IMR-90 (cell line): Measurements from ENCODE around the gene TMEM135. TPM values are rescaled to one million over a fixed set of nuclear protein-coding genes. Genes with fewer than 3 reads are reported as not detected.

Experiments used
- ATAC-seq: fragments of 200-7000 bp; cut with Tn5 transposase; 2 replicates; pipeline ENCODE4 v1.9.1; 2020; ENCODE audit warnings: low read depth, mild to moderate bottlenecking, moderate library complexity
- BruUV-seq: library from RNA; stranded (reverse); fragments of 400-500 nt; replicated peaks from 2 replicates; lab custom pipeline; 2021; lab: Mats Ljungman, UMichigan
- CTCF ChIA-PET: fragments of 300-600 bp; formaldehyde crosslinking; extraction: SDS; loops from one replicate; lab custom pipeline; 2021; ENCODE audit warnings: antibody characterized with exemption; lab: Yijun Ruan, JAX
- POLR2A ChIA-PET: fragments of 300-600 bp; sonication (Branson Sonifier 250); formaldehyde crosslinking; loops from one replicate; lab custom pipeline; 2022; ENCODE audit warnings: antibody characterized with exemption; ENCODE audit not compliant: unreplicated experiment; lab: Charles Lee
- DNase-seq: peaks from one replicate; pipeline ENCODE4 v3.0.0; 2013
- H2AFZ ChIP-seq: replicated peaks from 2 replicates; pipeline ENCODE3; 2013; ENCODE audit warnings: low read length, mild to moderate bottlenecking; ENCODE audit not compliant: poor library complexity
- H2AK5ac ChIP-seq: 2 replicates; pipeline ENCODE4 v1.6.1; 2013; ENCODE audit warnings: low read depth, low read length, inconsistent platforms
- H2AK9ac ChIP-seq: replicated peaks from 2 replicates; pipeline ENCODE3; 2013; ENCODE audit warnings: mild to moderate bottlenecking, low read depth, low read length, moderate library complexity; ENCODE audit not compliant: poor library complexity
- H2BK120ac ChIP-seq: 2 replicates; pipeline ENCODE4 v1.6.1; 2013; ENCODE audit warnings: low read depth, low read length, inconsistent platforms
- H2BK15ac ChIP-seq: 3 replicates; pipeline ENCODE4 v1.6.1; 2013; ENCODE audit warnings: low read depth, low read length, inconsistent platforms
- H2BK20ac ChIP-seq: 2 replicates; pipeline ENCODE4 v1.6.1; 2013; ENCODE audit warnings: low read depth, mild to moderate bottlenecking, inconsistent platforms, low read length, moderate library complexity
- H2BK5ac ChIP-seq: 2 replicates; pipeline ENCODE4 v1.6.1; 2013; ENCODE audit warnings: mild to moderate bottlenecking, low read depth, low read length, inconsistent platforms; ENCODE audit not compliant: poor library complexity, severe bottlenecking
- H3K14ac ChIP-seq: replicated peaks from 2 replicates; pipeline ENCODE4 v1.6.1; 2013; ENCODE audit warnings: low read depth, low read length, inconsistent platforms
- H3K18ac ChIP-seq: 2 replicates; pipeline ENCODE4 v1.6.1; 2013; ENCODE audit warnings: low read depth, low read length, control low read depth
- H3K23ac ChIP-seq: 2 replicates; pipeline ENCODE4 v1.6.1; 2013; ENCODE audit warnings: low read depth, low read length, inconsistent platforms
- H3K27ac ChIP-seq: 2 replicates; pipeline ENCODE4 v1.5.1; 2013; ENCODE audit warnings: mild to moderate bottlenecking, control low read depth, low read length; ENCODE audit not compliant: insufficient read depth
- H3K27me3 ChIP-seq: 2 replicates; pipeline ENCODE4 v1.6.1; 2013; ENCODE audit warnings: low read length; ENCODE audit not compliant: control insufficient read depth, insufficient read depth
- H3K36me3 ChIP-seq: 2 replicates; pipeline ENCODE4 v1.6.1; 2013; ENCODE audit warnings: low read length, mixed read lengths; ENCODE audit not compliant: control insufficient read depth, insufficient read depth
- H3K4ac ChIP-seq: 2 replicates; pipeline ENCODE4 v1.6.1; 2013; ENCODE audit warnings: low read depth, low read length, inconsistent platforms
- H3K4me1 ChIP-seq: 2 replicates; pipeline ENCODE4 v1.6.1; 2013; ENCODE audit warnings: low read length, mixed read lengths; ENCODE audit not compliant: control insufficient read depth, insufficient read depth
- H3K4me2 ChIP-seq: 2 replicates; pipeline ENCODE4 v1.6.1; 2013; ENCODE audit warnings: low read depth, mild to moderate bottlenecking, control low read depth, low read length, moderate library complexity
- H3K4me3 ChIP-seq: 2 replicates; pipeline ENCODE4 v1.5.1; 2013; ENCODE audit warnings: low read depth, mild to moderate bottlenecking, control low read depth, low read length, moderate library complexity; ENCODE audit not compliant: insufficient read depth
- H3K56ac ChIP-seq: 2 replicates; pipeline ENCODE4 v1.6.1; 2013; ENCODE audit warnings: low read length, inconsistent platforms; ENCODE audit not compliant: insufficient read depth; ENCODE audit errors: extremely low read depth
- H3K79me1 ChIP-seq, 2 experiments: 2 replicates each; pipeline ENCODE4 v1.6.1; 2013; ENCODE audit warnings: low read length in 2 of 2, inconsistent platforms in 1 of 2, low read depth in 1 of 2
- H3K9ac ChIP-seq: 2 replicates; pipeline ENCODE4 v1.6.1; 2013; ENCODE audit warnings: low read depth, low read length, control low read depth
- H3K9me1 ChIP-seq: 2 replicates; pipeline ENCODE4 v1.6.1; 2013; ENCODE audit warnings: low read length, inconsistent platforms; ENCODE audit not compliant: insufficient read depth
- H3K9me3 ChIP-seq: 2 replicates; pipeline ENCODE4 v1.6.1; 2013; ENCODE audit warnings: low read length; ENCODE audit not compliant: control insufficient read depth, insufficient read depth
- H4K20me1 ChIP-seq: 2 replicates; pipeline ENCODE4 v1.6.1; 2013; ENCODE audit warnings: low read length, inconsistent platforms; ENCODE audit not compliant: insufficient read depth
- H4K5ac ChIP-seq: 2 replicates; pipeline ENCODE4 v1.6.1; 2013; ENCODE audit warnings: mild to moderate bottlenecking, low read depth, low read length, control low read depth
- H4K8ac ChIP-seq, 2 experiments: 2 replicates each; pipeline ENCODE4 v1.6.1; 2013; ENCODE audit warnings: low read depth in 2 of 2, low read length in 2 of 2, control low read depth in 1 of 2, inconsistent platforms in 1 of 2
- H4K91ac ChIP-seq: 2 replicates; pipeline ENCODE4 v1.6.1; 2013; ENCODE audit warnings: low read depth, low read length, inconsistent platforms; ENCODE audit not compliant: insufficient read depth
- BHLHE40 ChIP-seq: fragments of 150-350 bp; IDR thresholded peaks from 2 replicates; pipeline ENCODE4 v1.6.1; 2016; ENCODE audit warnings: mild to moderate bottlenecking, low read depth, low read length
- CEBPB ChIP-seq: IDR thresholded peaks from 2 replicates; pipeline ENCODE4 v1.6.1; 2012; ENCODE audit warnings: low read depth, low read length, improper control_type of control experiment
- CHD1 ChIP-seq: IDR thresholded peaks from 2 replicates; pipeline ENCODE4 v1.6.1; 2012; ENCODE audit warnings: low read depth, low read length, improper control_type of control experiment
- FOS ChIP-seq: fragments of 150-350 bp; IDR thresholded peaks from 2 replicates; pipeline ENCODE4 v1.6.1; 2016; ENCODE audit warnings: low read depth, low read length
- MAZ ChIP-seq: IDR thresholded peaks from 2 replicates; pipeline ENCODE4 v1.6.1; 2012; ENCODE audit warnings: low read depth, mild to moderate bottlenecking, low read length, improper control_type of control experiment, moderate library complexity, borderline replicate concordance
- MXI1 ChIP-seq: IDR thresholded peaks from 2 replicates; pipeline ENCODE4 v1.6.1; 2012; ENCODE audit warnings: low read depth, mild to moderate bottlenecking, low read length, moderate library complexity, borderline replicate concordance
- NFE2L2 ChIP-seq: fragments of 150-350 bp; IDR thresholded peaks from 2 replicates; pipeline ENCODE4 v1.6.1; 2016; ENCODE audit warnings: low read depth, mild to moderate bottlenecking, low read length
- POLR2A ChIP-seq: IDR thresholded peaks from 2 replicates; pipeline ENCODE4 v1.6.1; 2012; ENCODE audit warnings: mild to moderate bottlenecking, low read depth, low read length
- RAD21 ChIP-seq: IDR thresholded peaks from 2 replicates; pipeline ENCODE4 v1.6.1; 2012; ENCODE audit warnings: low read length, improper control_type of control experiment
- RCOR1 ChIP-seq: IDR thresholded peaks from 2 replicates; pipeline ENCODE4 v1.6.1; 2012; ENCODE audit warnings: mild to moderate bottlenecking, low read length, improper control_type of control experiment; ENCODE audit not compliant: insufficient replicate concordance
- SMC3 ChIP-seq: fragments of 150-350 bp; IDR thresholded peaks from 2 replicates; pipeline ENCODE4 v1.6.1; 2016; ENCODE audit warnings: low read depth, mild to moderate bottlenecking, antibody characterized with exemption, low read length, moderate library complexity
- WGBS, 2 experiments: methylation state at CpG; one replicate each; pipeline versions ENCODE4 v1.1.5 to v1.1.7; 2013; ENCODE audit warnings: missing lambda C conversion rate in 2 of 2; ENCODE audit not compliant: insufficient read length in 1 of 2; ENCODE audit errors: extremely low coverage in 2 of 2; 5-methylcytosine and 5-hydroxymethylcytosine counted together
- dilution Hi-C: fragments of 300-500 bp; cut with HindIII; formaldehyde crosslinking; loops from one replicate; pipeline ENCODE4 v1.14.3; 2018; ENCODE audit warnings: low sequenced_read_pairs; ENCODE audit not compliant: unreplicated experiment
- in situ Hi-C: fragments of 300-500 bp; cut with MboI; formaldehyde crosslinking; loops from 3 replicates; pipeline ENCODE4 v1.14.3; 2019; ENCODE audit warnings: low sequenced_read_pairs, inconsistent platforms, mixed read lengths
- intact Hi-C: fragments of 100-400 bp; cut with micrococcal nuclease; formaldehyde crosslinking; loops from 2 replicates; pipeline ENCODE4 v1.10.0; 2022
- polyA plus RNA-seq, 3 experiments: library from polyadenylated mRNA; depleted of rRNA; stranded (reverse); fragments of >200 nt; gene quantifications; 2 replicates each; pipeline ENCODE4 v1.2.3, GENCODE V29; 2012; ENCODE audit warnings: low replicate concordance in 1 of 3
- total RNA-seq: library from RNA; depleted of rRNA; stranded (reverse); fragments of >200 nt; gene quantifications from 2 replicates; pipeline ENCODE4 v1.2.3, GENCODE V29; 2012
- TF ChIP-seq, protein P1 (sequence below): fragments of 150-350 bp; IDR thresholded peaks from 2 replicates; pipeline ENCODE4 v1.6.1; 2016; ENCODE audit warnings: low read depth, mild to moderate bottlenecking, low read length, moderate library complexity, borderline replicate concordance
- TF ChIP-seq, protein P2 (sequence below): conservative IDR thresholded peaks from 2 replicates; pipeline ENCODE4 v1.5.1; 2012; ENCODE audit warnings: mild to moderate bottlenecking, low read depth, low read length, improper control_type of control experiment

Gene TMEM135
- total and polyA plus RNA-seq, 2 of the 4 experiments (the other 2 are of a cell fraction) = 3.9 to 5.9 TPM

DNA sequence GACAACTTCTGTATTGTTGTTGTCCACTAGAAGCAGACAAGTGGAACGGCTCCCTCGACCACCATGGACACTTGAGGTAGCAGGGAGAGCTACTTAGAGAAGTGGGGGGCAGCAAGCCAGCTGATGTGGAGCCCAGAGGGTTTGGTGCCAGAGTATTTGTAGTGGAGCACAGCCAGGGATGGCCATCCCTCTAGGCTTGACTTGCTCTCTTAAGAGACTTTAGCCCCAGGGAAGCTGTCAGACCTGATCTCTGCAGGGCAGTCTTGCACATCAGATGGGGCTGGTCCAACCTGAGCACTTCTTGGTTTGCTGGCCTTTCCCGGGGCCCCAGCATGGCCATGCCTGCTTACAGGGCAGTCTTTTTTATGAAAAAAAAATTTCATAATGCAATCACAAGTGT lies 15.0 kb upstream of the TMEM135 start:
- H4K91ac ChIP-seq = no peak overlapping the region
- no peak overlapping the region for H2BK15ac ChIP-seq
- no peak overlapping the region for H4K5ac ChIP-seq
- H3K56ac ChIP-seq = no peak overlapping the region
- no peak overlapping the region for H4K8ac ChIP-seq
- no peak overlapping the region for H3K9ac ChIP-seq
- H3K18ac ChIP-seq = no peak overlapping the region
- H2AK9ac ChIP-seq = no peak overlapping the region
- H3K27me3 ChIP-seq = no peaks in the 10 kb centered on the region; the same call in 1 of the 2 replicates
- intact Hi-C loops (no loop called here), dilution Hi-C loops (no loop called here), in situ Hi-C loops (no loop called here)
- DNase-seq = no peak
- H2AK5ac ChIP-seq = no peak overlapping the region
- WGBS, 2 experiments = no CpG with 5 or more reads among the region's 3 CpGs
- H3K27ac ChIP-seq = no peak overlapping the region
- peaks cover 9% of the 10 kb centered on the region for H3K9me1 ChIP-seq
- H3K79me1 ChIP-seq = no peaks in the 10 kb centered on the region
- no peak overlapping the region for H3K14ac ChIP-seq
- CTCF ChIA-PET = no interaction called here
- H2BK5ac ChIP-seq = no peak overlapping the region
- no peaks in the 10 kb centered on the region for H4K20me1 ChIP-seq
- no peak for ATAC-seq
- H3K9me3 ChIP-seq = no peaks in the 10 kb centered on the region
- POLR2A ChIA-PET = no interaction called here
- H2BK20ac ChIP-seq = no peak overlapping the region
- TF ChIP-seq BHLHE40 (no peak), CHD1 (no peak), RCOR1 (no peak), CEBPB (no peak), RAD21 (no peak), SMC3 (no peak), POLR2A (no peak), NFE2L2 (no peak), MXI1 (no peak), FOS (no peak), MAZ (no peak)
- TF ChIP-seq, protein P1, sequence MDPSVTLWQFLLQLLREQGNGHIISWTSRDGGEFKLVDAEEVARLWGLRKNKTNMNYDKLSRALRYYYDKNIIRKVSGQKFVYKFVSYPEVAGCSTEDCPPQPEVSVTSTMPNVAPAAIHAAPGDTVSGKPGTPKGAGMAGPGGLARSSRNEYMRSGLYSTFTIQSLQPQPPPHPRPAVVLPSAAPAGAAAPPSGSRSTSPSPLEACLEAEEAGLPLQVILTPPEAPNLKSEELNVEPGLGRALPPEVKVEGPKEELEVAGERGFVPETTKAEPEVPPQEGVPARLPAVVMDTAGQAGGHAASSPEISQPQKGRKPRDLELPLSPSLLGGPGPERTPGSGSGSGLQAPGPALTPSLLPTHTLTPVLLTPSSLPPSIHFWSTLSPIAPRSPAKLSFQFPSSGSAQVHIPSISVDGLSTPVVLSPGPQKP = no peak
- TF ChIP-seq, protein P2, sequence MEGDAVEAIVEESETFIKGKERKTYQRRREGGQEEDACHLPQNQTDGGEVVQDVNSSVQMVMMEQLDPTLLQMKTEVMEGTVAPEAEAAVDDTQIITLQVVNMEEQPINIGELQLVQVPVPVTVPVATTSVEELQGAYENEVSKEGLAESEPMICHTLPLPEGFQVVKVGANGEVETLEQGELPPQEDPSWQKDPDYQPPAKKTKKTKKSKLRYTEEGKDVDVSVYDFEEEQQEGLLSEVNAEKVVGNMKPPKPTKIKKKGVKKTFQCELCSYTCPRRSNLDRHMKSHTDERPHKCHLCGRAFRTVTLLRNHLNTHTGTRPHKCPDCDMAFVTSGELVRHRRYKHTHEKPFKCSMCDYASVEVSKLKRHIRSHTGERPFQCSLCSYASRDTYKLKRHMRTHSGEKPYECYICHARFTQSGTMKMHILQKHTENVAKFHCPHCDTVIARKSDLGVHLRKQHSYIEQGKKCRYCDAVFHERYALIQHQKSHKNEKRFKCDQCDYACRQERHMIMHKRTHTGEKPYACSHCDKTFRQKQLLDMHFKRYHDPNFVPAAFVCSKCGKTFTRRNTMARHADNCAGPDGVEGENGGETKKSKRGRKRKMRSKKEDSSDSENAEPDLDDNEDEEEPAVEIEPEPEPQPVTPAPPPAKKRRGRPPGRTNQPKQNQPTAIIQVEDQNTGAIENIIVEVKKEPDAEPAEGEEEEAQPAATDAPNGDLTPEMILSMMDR = no peak
- BruUV-seq = no TSS peak
- H3K4me2 ChIP-seq = no peak overlapping the region
- peaks cover 7% of the 10 kb centered on the region for H3K4me1 ChIP-seq
- no peak overlapping the region for H2BK120ac ChIP-seq
- no peaks in the 10 kb centered on the region for H3K36me3 ChIP-seq
- H3K4ac ChIP-seq = no peak overlapping the region
- no peak overlapping the region for H2AFZ ChIP-seq
- H3K4me3 ChIP-seq = no peak overlapping the region
- H3K23ac ChIP-seq = no peak overlapping the region
